Stimulated activated naive CD4-positive, alpha-beta T cell treated with Interleukin-2 at 50 U/mL for 16 hours (primary cell): ENCODE measurements around the gene OR2AT4.
"Not testable (repeated sequence)": the region's sequence is repeated elsewhere in the genome, so short reads cannot be mapped to it uniquely, and the experiment has no call there.

Source experiments
- DNase-seq: peaks from one replicate; lab custom pipeline; 2025; lab: John Stamatoyannopoulos, UW

Gene OR2AT4

GRCh38 chr11:75068559-75068958 lies 28.1 kb downstream of the OR2AT4 start:
- DNase-seq, result no peak

DNA sequence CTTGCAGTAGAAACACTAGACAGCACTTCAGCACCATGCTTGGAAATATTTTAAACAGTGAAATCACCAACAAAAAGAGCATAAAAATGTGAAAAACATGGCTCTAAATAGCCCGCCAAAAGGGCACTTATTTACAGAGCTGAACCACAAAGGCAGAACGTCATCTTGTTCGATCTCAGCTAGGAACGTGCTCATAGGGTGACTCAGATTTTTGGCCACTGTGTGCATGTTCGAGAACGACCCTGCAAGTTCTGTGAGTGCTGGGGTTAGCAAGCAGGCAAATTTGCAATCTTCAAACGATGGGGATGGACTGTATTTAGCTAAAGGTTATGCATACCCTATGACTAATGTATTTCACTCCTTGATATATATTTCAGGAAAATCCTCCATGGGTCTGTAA lies 30.6 kb downstream of the OR2AT4 start:
- no peak for DNase-seq

- DNase-seq, result no peak
These were observed 32.8 kb downstream of the OR2AT4 start for GRCh38 chr11:75063741-75064314.

DNA sequence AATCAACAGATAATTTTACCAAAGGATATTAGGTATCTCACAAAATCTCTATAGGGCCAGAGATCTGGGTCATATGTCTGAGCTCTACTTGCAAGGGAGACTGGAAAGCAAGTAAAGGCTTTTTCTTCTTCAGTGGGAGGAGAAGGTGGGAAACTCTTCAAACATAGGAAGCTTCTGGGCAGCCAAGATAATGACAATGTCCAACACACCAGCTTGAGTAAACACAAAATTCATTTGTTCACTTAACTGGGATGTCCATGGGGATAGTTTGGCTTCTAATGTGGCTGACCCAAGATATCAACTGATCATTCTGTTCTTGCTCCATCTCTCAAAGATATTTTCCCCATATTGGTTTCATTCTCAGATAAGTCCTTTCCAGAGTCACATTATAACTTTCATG lies 37.4 kb downstream of the OR2AT4 start:
- DNase-seq, result no peak

- no peak for DNase-seq
These were observed 39.9 kb downstream of the OR2AT4 start for GRCh38 chr11:75056814-75057213.

DNA sequence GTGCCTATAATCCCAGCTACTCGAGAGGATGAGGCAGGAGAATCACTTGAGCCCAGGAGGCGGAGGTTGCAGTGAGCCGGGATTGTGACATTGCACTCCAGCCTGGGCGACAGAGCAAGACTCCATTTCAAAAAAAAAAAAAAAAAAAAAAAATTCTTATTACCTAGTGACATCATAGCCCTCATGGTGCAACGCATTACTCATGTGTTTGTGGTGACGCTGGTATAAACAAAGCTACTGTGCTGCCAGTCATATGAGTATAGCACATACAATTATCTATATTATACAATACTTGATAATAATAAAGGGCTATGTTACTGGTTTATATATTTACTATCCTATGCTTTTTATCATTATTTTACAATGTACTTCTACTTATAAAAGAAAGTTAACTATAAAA lies 41.2 kb downstream of the OR2AT4 start:
- no peak for DNase-seq

DNA sequence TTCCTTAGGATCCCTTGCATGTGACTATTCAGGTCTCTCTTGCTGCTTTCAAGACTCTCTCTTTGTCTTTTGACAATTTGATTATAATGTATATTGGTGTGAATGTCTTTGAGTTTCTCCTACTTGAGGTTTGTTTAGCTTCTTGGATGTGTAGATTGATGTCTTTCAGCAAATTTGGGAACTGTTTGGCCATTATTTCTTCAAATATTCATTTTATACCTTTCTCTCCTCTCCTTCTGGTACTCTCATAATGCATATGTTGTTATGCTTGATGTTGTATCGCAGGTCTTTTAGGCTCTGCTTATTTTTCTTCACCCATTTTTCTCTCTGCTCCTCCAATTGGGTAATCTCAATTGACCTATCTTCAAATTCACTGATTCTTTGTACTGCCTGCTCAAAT lies 44.2 kb downstream of the OR2AT4 start:
- DNase-seq, result no peak

DNA sequence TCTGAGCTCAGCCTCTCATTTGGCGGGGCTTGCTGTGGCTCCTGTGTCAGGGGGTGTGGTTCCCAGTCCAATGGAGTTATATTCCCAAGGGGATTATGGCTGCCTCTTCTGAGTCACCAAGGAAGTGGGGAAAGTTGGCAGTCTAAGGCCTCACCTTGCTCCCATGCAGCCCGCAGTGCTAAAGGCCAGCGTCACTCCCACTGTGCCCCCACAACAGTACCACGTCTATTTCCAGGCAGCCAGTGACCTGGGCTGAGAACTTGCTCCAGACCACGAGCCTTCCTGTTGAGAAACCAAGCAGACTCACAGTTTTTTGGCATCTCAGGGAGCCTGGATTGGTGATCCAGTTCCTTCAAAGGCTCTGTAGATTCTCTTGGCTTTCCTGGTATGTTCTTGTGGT lies 45.6 kb downstream of the OR2AT4 start:
- DNase-seq, result no peak

- DNase-seq, result no peak
These were observed 46.2 kb downstream of the OR2AT4 start for GRCh38 chr11:75050516-75050915.

- not testable (repeated sequence) for DNase-seq
These were observed 47.0 kb downstream of the OR2AT4 start for GRCh38 chr11:75049501-75050266.

GRCh38 chr11:75047191-75047590 lies 49.5 kb downstream of the OR2AT4 start:
- no peak for DNase-seq

DNA sequence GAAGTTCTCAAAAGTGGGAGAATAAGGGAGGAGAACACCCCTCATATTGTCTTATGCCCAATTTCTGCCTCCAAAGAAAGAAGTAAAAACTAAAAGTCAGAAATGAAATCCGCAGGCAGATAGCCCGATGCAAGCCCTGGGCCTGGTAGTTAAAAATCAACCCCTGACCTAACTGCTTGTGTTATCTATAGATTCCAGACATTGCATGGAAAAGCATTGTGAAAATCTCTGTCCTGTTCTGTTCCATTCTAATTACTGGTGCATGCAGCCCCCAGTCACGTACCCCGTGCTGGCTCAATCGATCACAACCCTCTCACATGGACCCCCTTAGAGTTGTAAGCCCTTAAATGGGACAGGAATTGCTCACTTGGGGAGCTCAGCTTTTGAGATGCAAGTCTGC lies 50.0 kb downstream of the OR2AT4 start:
- not testable (repeated sequence) for DNase-seq

DNA sequence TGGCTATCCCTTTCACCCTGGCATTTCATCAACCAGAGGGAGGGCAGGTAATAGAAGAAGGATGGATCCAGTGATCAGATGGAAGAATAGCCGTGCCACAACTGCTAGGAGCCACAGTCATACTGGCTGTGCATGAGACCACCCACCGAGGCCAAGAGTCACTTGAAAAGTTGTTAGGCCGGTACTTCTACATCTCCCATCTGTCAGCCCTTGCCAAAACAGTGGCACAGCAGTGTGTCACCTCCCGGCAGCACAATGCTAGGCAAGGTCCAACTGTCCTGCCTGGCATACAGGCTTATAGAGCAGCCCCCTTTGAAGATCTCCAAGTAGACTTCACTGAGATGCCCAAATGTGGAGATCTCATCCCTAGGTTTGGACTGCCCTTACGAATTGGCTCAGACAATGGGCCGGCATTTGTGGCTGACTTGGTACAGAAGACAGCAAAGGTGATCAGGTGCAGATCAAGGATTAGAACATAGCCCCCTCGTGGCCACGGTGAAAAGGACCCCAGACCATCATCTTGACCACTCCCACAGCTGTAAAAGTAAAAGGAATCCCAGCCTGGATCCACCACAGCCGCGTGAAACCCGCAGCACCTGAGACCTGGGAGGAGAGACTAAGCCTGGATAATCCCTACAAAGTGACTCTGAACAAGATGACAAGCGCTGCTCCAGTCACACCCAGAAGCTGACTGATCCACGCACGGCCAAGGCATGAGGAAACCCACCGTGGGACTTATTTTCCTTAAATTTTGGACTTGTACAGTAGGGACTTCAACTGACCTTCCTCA lies 52.1 kb downstream of the OR2AT4 start:
- not testable (repeated sequence) for DNase-seq

- not testable (repeated sequence) for DNase-seq
These were observed 54.9 kb downstream of the OR2AT4 start for GRCh38 chr11:75041821-75042220.

- DNase-seq, result no peak
These were observed 55.4 kb downstream of the OR2AT4 start for GRCh38 chr11:75041263-75041662.

GRCh38 chr11:75040167-75040770 lies 56.4 kb downstream of the OR2AT4 start:
- no peak for DNase-seq

DNA sequence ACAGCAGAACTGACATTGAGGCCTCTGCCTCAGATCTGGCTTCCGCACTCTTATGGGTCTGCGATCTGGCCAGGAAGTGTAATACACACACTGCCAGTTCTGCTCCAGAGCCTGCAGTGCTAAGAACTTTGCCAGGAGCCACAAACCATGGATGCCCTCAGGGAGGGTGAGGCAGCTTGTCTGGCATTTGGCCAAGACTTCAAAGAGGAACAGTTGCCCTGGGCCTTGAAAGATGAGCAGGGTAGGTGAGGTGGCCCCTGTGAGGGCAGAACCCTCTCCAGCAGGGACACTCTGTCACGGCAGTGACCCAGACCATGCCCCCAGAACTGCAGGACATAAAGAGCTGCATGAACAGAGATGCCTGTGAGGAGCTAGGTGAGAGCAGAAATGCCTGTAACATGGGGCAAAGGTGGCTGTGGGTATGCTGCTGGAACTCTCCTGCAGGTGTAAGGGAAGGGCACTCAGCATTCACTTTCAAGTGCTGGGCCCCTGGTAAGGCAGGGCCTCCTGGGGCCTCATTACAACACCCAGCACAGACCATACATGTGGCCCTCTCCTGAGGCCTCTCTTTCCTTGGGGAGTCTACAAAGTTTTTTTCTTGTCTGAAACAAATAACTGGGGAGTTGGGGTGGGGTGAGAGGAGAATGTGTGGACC lies 60.6 kb downstream of the OR2AT4 start:
- DNase-seq, result no peak

DNA sequence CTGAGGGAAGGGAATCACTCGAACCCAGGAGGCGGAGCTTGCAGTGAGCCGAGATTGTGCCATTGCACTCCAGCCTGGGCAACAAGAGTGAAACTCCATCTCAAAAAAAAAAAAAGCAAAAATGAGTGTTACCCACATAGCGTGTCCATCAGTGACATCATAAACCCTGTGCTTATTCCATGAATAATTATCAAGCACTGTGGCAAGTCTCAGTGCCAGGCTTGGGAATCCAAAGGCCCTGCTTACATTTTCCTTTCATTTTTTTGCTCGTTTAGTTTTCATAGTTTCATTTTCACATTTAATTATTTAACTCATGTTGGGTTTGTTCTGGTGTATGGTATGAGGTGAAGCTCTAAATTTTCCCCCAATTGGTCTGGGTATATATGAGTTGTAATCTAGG lies 61.4 kb downstream of the OR2AT4 start:
- DNase-seq, result no peak

GRCh38 chr11:75033916-75034315 lies 62.8 kb downstream of the OR2AT4 start:
- no peak for DNase-seq

DNA sequence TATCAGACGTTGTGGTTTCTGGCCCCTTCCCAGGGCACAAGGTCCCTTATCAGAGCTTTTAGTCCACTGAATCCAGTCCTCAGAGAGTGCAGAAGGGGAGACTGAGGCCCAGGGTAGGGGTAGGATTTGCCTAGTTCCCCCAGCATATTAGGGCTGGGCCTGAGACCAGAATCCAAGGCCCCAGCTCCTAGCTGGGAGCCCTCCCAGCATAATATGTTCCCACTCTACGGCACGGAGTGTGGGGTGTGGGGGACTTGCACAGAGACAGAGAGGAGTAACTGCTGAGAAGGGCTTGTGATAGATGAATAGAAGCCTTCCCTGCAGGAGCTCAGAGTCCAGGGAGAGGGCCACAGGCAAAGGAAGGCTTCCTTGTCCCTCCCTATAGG lies 64.1 kb downstream of the OR2AT4 start:
- no peak for DNase-seq

- DNase-seq, result peak; percentile 47
These were observed 64.7 kb downstream of the OR2AT4 start for GRCh38 chr11:75031771-75032549.
